Cortex of kidney (tissue), 1 donor: ENCODE data around the gene MYL9.

Source experiments
- DNase-seq: peaks from one replicate; lab custom pipeline; 2025; lab: John Stamatoyannopoulos, UW

The MYL9 gene

GRCh38 chr20:36526521-36527011, 14.8 kb upstream of the MYL9 start:
- DNase-seq = no peak

- DNase-seq = no peak
Measured at GRCh38 chr20:36527331-36528125, 13.8 kb upstream of the MYL9 start.

GRCh38 chr20:36528176-36528874, 13.0 kb upstream of the MYL9 start:
- DNase-seq = no peak

- DNase-seq = no peak
Measured at GRCh38 chr20:36528875-36529417, 12.4 kb upstream of the MYL9 start.

- DNase-seq = no peak
Measured at GRCh38 chr20:36532388-36532787, 8.9 kb upstream of the MYL9 start.

- DNase-seq = no peak
Measured at GRCh38 chr20:36532822-36533221, 8.5 kb upstream of the MYL9 start.

GRCh38 chr20:36538026-36538722, 3.1 kb upstream of the MYL9 start:
- no peak for DNase-seq

GRCh38 chr20:36540551-36541211, 638 bp upstream of the MYL9 start:
- DNase-seq = no peak

- DNase-seq = no peak
Measured at GRCh38 chr20:36541768-36542488, 609 bp downstream of the MYL9 start.

GRCh38 chr20:36542516-36543183, 1.3 kb downstream of the MYL9 start:
- DNase-seq = no peak

GRCh38 chr20:36543184-36544133, 2.1 kb downstream of the MYL9 start:
- no peak for DNase-seq

GRCh38 chr20:36544134-36545018, 3.1 kb downstream of the MYL9 start:
- no peak for DNase-seq

GRCh38 chr20:36546111-36546736, 4.9 kb downstream of the MYL9 start:
- DNase-seq = no peak

GRCh38 chr20:36547186-36548005, 6.1 kb downstream of the MYL9 start:
- DNase-seq = no peak

- no peak for DNase-seq
Measured at GRCh38 chr20:36548006-36548315, 6.6 kb downstream of the MYL9 start.

GRCh38 chr20:36548704-36549627, 7.6 kb downstream of the MYL9 start:
- DNase-seq = no peak
